Measurements from ENCODE around the gene CKAP5.

DNA sequence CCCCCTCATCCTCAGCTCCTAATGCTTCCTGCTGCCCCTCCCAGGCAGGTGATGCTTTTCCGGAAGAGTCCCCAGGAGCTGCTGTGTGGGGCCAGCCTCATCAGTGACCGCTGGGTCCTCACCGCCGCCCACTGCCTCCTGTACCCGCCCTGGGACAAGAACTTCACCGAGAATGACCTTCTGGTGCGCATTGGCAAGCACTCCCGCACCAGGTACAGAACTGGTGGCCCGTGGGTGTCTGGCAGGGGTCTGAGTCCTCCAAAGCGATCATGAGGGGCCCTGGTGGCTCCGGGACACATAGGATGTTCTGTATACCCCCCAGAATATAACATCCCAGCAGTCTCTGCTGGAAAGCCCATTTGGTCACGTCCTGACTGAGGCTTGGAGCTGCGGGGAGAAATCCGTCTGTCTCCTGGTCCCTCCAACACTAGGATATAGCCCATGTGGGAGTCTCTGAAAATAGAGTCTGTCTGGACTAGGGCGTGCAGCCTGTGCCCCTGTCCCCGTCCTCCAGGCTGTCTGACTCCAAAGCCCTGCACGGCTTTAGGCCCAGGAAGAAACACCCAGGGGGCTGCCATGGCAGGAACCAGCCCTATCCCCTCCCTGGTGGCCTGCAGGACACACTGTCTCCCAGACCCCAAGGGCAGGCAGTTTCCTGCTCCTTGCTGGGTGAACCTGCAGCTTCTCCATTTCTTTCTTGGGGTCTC is 118.0 kb downstream of the CKAP5 start:
- TF ChIP-seq, protein P1, sequence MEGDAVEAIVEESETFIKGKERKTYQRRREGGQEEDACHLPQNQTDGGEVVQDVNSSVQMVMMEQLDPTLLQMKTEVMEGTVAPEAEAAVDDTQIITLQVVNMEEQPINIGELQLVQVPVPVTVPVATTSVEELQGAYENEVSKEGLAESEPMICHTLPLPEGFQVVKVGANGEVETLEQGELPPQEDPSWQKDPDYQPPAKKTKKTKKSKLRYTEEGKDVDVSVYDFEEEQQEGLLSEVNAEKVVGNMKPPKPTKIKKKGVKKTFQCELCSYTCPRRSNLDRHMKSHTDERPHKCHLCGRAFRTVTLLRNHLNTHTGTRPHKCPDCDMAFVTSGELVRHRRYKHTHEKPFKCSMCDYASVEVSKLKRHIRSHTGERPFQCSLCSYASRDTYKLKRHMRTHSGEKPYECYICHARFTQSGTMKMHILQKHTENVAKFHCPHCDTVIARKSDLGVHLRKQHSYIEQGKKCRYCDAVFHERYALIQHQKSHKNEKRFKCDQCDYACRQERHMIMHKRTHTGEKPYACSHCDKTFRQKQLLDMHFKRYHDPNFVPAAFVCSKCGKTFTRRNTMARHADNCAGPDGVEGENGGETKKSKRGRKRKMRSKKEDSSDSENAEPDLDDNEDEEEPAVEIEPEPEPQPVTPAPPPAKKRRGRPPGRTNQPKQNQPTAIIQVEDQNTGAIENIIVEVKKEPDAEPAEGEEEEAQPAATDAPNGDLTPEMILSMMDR (conservative IDR thresholded peaks at IDR 0.05; ENCODE audit: low read depth, low read length), result no peak
- no peak for TF ChIP-seq EZH2 (IDR thresholded peaks at IDR 0.05; ENCODE audit: borderline replicate concordance, low read depth, low read length, poor library complexity, severe bottlenecking)
